Measurements from ENCODE around the gene NBAS.
"Not testable (repeated sequence)": the region's sequence is repeated elsewhere in the genome, so short reads cannot be mapped to it uniquely, and the experiment has no call there.

NBAS gene

DNA sequence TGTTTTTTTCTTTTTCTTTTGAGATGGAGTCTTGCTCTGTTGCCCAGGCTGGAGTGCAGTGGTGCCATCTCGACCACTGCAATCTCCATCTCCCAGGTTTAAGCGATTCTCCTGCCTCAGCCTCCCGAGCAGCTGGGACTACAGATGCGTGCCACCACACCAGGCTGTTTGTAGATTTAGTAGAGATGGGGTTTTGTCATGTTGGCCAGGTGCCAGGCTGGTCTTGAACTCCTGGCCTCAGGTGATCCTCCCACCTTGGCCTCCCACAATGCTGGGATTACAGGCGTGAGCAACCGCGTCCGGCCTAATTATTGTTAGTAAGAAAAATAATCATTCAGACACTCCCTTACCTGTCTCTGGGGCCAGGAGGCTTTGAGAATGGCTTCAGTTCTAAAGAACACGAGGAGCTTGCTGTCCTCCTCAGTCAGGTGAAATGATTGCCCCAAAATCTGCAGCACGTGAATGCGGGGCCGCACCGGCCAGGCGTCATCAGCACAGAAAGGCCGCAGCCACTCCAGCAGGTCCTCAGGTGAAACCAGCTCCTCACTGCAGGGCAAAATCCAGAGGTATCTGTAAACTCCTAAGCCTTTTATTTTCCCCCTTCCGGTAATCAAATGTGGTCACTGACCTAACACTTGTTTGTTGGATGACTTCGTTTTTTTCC is 342.6 kb downstream of the NBAS start:
- H3K36me3 ChIP-seq (ENCODE audit: control insufficient read depth, insufficient read depth, low read length), result peaks cover 3% of the 10 kb centered on the region; the same call in 1 of the 2 replicates
- H3K27me3 ChIP-seq (replicated peaks; ENCODE audit: control insufficient read depth, insufficient read depth, low read length), result no peaks in the 10 kb centered on the region
- no peak for DNase-seq (ENCODE audit: extremely low read depth, insufficient read length)
- H3K4me3 ChIP-seq (replicated peaks; ENCODE audit: low read depth, low read length), result no peak overlapping the region
- no peak for TF ChIP-seq CTCF (IDR thresholded peaks at IDR 0.05; ENCODE audit: insufficient read depth, low read length, poor library complexity, severe bottlenecking)

DNA sequence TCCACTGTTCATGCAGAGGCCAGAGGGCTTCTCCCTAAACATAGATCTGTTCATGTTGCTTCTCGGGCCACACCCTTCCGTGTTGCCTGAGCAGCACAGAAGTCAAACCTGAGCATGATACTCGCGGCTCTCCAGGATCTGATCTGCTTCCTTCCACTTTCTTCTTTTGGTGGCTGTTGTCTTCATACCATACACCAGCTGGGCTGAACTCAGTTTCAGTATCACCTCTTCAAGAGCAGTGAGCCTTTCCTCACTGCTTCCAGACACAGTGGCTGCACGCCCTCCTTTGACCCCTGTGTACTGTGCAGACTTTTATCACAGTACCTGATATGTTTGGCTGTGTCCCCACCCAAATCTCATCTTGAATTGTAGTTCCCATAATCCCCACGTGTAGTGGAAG is 348.9 kb downstream of the NBAS start:
- no peak for TF ChIP-seq CTCF (IDR thresholded peaks at IDR 0.05; ENCODE audit: insufficient read depth, low read length, poor library complexity, severe bottlenecking)
- no peak overlapping the region for H3K4me3 ChIP-seq (replicated peaks; ENCODE audit: low read depth, low read length)
- DNase-seq (ENCODE audit: extremely low read depth, insufficient read length), result no peak
- H3K36me3 ChIP-seq (ENCODE audit: control insufficient read depth, insufficient read depth, low read length), result peaks cover 2% of the 10 kb centered on the region; the same call in 1 of the 2 replicates
- H3K27me3 ChIP-seq (replicated peaks; ENCODE audit: control insufficient read depth, insufficient read depth, low read length), result no peaks in the 10 kb centered on the region

- not testable (repeated sequence) for H3K36me3 ChIP-seq (ENCODE audit: control insufficient read depth, insufficient read depth, low read length); DNase-seq (ENCODE audit: extremely low read depth, insufficient read length); H3K27me3 ChIP-seq (replicated peaks; ENCODE audit: control insufficient read depth, insufficient read depth, low read length); H3K4me3 ChIP-seq (replicated peaks; ENCODE audit: low read depth, low read length)
Measured at GRCh38 chr2:15210542-15210941, 350.6 kb downstream of the NBAS start.

GRCh38 chr2:15206419-15206818 is 354.7 kb downstream of the NBAS start:
- no peaks in the 10 kb centered on the region for H3K27me3 ChIP-seq (replicated peaks; ENCODE audit: control insufficient read depth, insufficient read depth, low read length)
- no peak for DNase-seq (ENCODE audit: extremely low read depth, insufficient read length)
- no peak for TF ChIP-seq CTCF (IDR thresholded peaks at IDR 0.05; ENCODE audit: insufficient read depth, low read length, poor library complexity, severe bottlenecking)
- H3K36me3 ChIP-seq (ENCODE audit: control insufficient read depth, insufficient read depth, low read length), result no peaks in the 10 kb centered on the region
- H3K4me3 ChIP-seq (replicated peaks; ENCODE audit: low read depth, low read length), result no peak overlapping the region

- H3K27me3 ChIP-seq (replicated peaks; ENCODE audit: control insufficient read depth, insufficient read depth, low read length), result no peaks in the 10 kb centered on the region
- no peak for DNase-seq (ENCODE audit: extremely low read depth, insufficient read length)
- TF ChIP-seq CTCF (IDR thresholded peaks at IDR 0.05; ENCODE audit: insufficient read depth, low read length, poor library complexity, severe bottlenecking), result no peak
- no peak overlapping the region for H3K4me3 ChIP-seq (replicated peaks; ENCODE audit: low read depth, low read length)
- no peaks in the 10 kb centered on the region for H3K36me3 ChIP-seq (ENCODE audit: control insufficient read depth, insufficient read depth, low read length)
Measured at GRCh38 chr2:15205562-15205961, 355.6 kb downstream of the NBAS start.

DNA sequence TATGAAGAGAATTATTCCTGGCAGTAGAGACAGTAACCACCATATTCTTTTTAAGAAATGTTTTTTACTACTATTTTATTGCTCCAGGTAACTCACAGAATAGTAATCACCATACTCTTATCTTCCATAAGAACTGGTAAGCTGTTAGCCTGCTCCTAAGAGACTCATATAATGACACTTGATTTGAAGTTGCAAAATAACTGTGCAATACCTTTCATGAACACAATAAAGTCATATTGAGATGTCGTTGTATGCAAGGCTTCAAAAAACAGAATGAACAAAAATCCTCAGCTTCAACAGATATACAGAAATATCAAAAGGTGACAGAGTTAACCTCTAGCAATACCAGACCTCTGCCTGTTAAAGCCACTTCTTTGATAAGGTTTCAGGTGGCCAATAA is 360.1 kb downstream of the NBAS start:
- no peak for TF ChIP-seq CTCF (IDR thresholded peaks at IDR 0.05; ENCODE audit: insufficient read depth, low read length, poor library complexity, severe bottlenecking)
- Histone ChIP-seq H3K27me3 (replicated peaks; ENCODE audit: control insufficient read depth, insufficient read depth, low read length) (no peaks in the 10 kb centered on the region), H3K4me3 (replicated peaks; ENCODE audit: low read depth, low read length) (no peak overlapping the region), H3K36me3 (ENCODE audit: control insufficient read depth, insufficient read depth, low read length) (no peaks in the 10 kb centered on the region)
- no peak for DNase-seq (ENCODE audit: extremely low read depth, insufficient read length)
